Pancreas (tissue), 10 donors: ENCODE measurements around the gene RAB33A. TPM values are rescaled to one million over a fixed set of nuclear protein-coding genes. Genes with fewer than 3 reads are reported as not detected.

Source experiments
- ATAC-seq, 4 donors: fragments of 200-7000 bp; cut with Tn5 transposase; one replicate each; pipeline versions ENCODE4 v1.8.0 to v1.9.1; 2020; ENCODE audit warnings: mild to moderate bottlenecking in 4 of 4, moderate library complexity in 4 of 4
- DNase-seq, 6 donors: peaks; one replicate each; pipeline ENCODE4 v3.0.0-alpha.2; 2020
- FAIRE-seq: peaks from 2 replicates; lab custom pipeline; 2012; peaks lifted over from hg19 to GRCh38; lab: Jason Lieb, UNC
- H3K27ac ChIP-seq, 4 donors: fragments of 200-600 bp; sonication (generic); 1 replicate in 3 of 4; 2 replicates in 1 of 4; pipeline versions ENCODE4 v1.5.0 to v1.8.0; 2020
- H3K27me3 ChIP-seq, 4 donors: fragments of 200-600 bp; one replicate each; pipeline ENCODE4 v1.8.0; 2021
- H3K36me3 ChIP-seq, 3 donors: fragments of 200-600 bp; sonication (generic) in 1 of 3; one replicate each; pipeline versions ENCODE4 v1.5.0 to v1.8.0; 2020 to 2021
- H3K4me1 ChIP-seq, 3 donors: fragments of 200-600 bp; one replicate each; pipeline ENCODE4 v1.8.0; 2021
- H3K4me3 ChIP-seq, 4 donors: fragments of 200-600 bp; sonication (generic) in 2 of 4; one replicate each; pipeline versions ENCODE4 v1.5.0 to v1.8.0; 2020 to 2021
- H3K9me3 ChIP-seq, 4 donors: fragments of 200-600 bp; one replicate each; pipeline ENCODE4 v1.8.0; 2021
- CTCF ChIP-seq, 4 donors: fragments of 200-600 bp; sonication (generic) in 3 of 4; IDR thresholded peaks; one replicate each; pipeline versions ENCODE4 v1.5.0 to v1.8.0; 2021; ENCODE audit warnings: antibody characterized with exemption in 4 of 4
- WGBS, 2 donors: extraction: QIAGEN DNeasy Blood & Tissue Kit; methylation state at CpG; one replicate each; pipeline ENCODE4 v1.1.7; 2013; 5-methylcytosine and 5-hydroxymethylcytosine counted together
- intact Hi-C, 3 donors: fragments of 100-400 bp; cut with DNase I; formaldehyde crosslinking; loops; one replicate each; pipeline versions ENCODE4 v1.11.1 to v1.14.2; 2022
- polyA plus RNA-seq, 2 donors: library from polyadenylated mRNA; stranded (reverse); fragments of 200-250 nt; gene quantifications; one replicate each; pipeline ENCODE4 v1.2.3, GENCODE V29; 2013
- total RNA-seq, 6 donors: library from RNA; stranded (reverse); fragmentation: NEBNext Ultra II Directional in 4 of 6; extraction: Animal tissue kit (Norgen Biotek cat#: 25700) in 4 of 6; gene quantifications; one replicate each; pipeline versions ENCODE4 v1.2.1 to v1.2.4, GENCODE V29; 2021 to 2023
- donor health status: healthy with polysubstance abuse.
- donor health status: DM: no; HTN: no; CAD: no; lungs with moderate emphysema.
- donor health status: DM: no; HTN: no; CAD: no.
- donor health status: control.
- donor health status: control.
- donor health status: Bipolar disorder and iron deficiency.
- donor health status: DM: yes; HTN: yes; CAD: no.
- donor health status: DM: no; HTN: no; CAD: no.
- donor health status: DM: no; HTN: no; CAD: no.
- donor health status: DM: yes; HTN: yes; CAD: no.

The RAB33A gene
- total and polyA plus RNA-seq, 8 donors, result 0.17 to 0.38 (median 0.23) TPM; not detected in 5

GRCh38 chrX:130167040-130167439 is 4.7 kb upstream of the RAB33A start:
- no peaks in the 10 kb centered on the region for H3K36me3 ChIP-seq
- no peak overlapping the region for H3K27ac ChIP-seq
- ATAC-seq (no peak), FAIRE-seq (no peak), DNase-seq (no peak)
- H3K27me3 ChIP-seq, result peaks cover 0 to 6% (median 3%) of the 10 kb centered on the region in 4 donors
- 27 to 38% methylated on average over 4 of the region's 4 CpGs for WGBS, 2 donors
- H3K9me3 ChIP-seq, result no peaks in the 10 kb centered on the region
- no peak for TF ChIP-seq CTCF (IDR thresholded peaks at IDR 0.05)
- intact Hi-C loops, result no loop called here
- peaks cover 0 to 4% (median 0%) of the 10 kb centered on the region in 3 donors for H3K4me1 ChIP-seq
- H3K4me3 ChIP-seq, result peak overlapping the region in 1 of 4 donors; percentile 57

GRCh38 chrX:130170752-130171445 is 863 bp upstream of the RAB33A start:
- no peaks in the 10 kb centered on the region for H3K36me3 ChIP-seq
- no peak for FAIRE-seq
- ATAC-seq, result peak; percentile 8 to 60 (median 39)

GRCh38 chrX:130172127-130172845 is 524 bp downstream of the RAB33A start:
- no peaks in the 10 kb centered on the region for H3K4me1 ChIP-seq
- DNase-seq (peak in 1 of 6 donors; percentile 58), ATAC-seq (no peak), FAIRE-seq (no peak)
- WGBS, 2 donors, result 16 to 44% methylated on average over 34 of the region's 34 CpGs
- peak overlapping the region in 2 of 4 donors; percentile 20 to 30 for H3K4me3 ChIP-seq
- intact Hi-C loops, result no loop called here
- H3K36me3 ChIP-seq, result no peaks in the 10 kb centered on the region
- peaks cover 0 to 9% (median 3%) of the 10 kb centered on the region in 4 donors for H3K27me3 ChIP-seq
- TF ChIP-seq CTCF (IDR thresholded peaks at IDR 0.05), result no peak
- no peak overlapping the region for H3K27ac ChIP-seq
- H3K9me3 ChIP-seq, result no peaks in the 10 kb centered on the region

More at GRCh38 chrX:130170752-130171445, 863 bp upstream of the RAB33A start:
- no peaks in the 10 kb centered on the region for H3K9me3 ChIP-seq
- H3K4me3 ChIP-seq, result peak overlapping the region in 2 of 4 donors; percentile 20 to 30
- peak in 1 of 6 donors; percentile 53 for DNase-seq
- H3K27ac ChIP-seq, result no peak overlapping the region
- H3K27me3 ChIP-seq, result peaks cover 0 to 9% (median 3%) of the 10 kb centered on the region in 4 donors
- H3K4me1 ChIP-seq, result no peaks in the 10 kb centered on the region
- WGBS, 2 donors, result 8 to 31% methylated on average over 27 to 35 of the region's 36 CpGs
- intact Hi-C loops, result no loop called here
- no peak for TF ChIP-seq CTCF (IDR thresholded peaks at IDR 0.05)

GRCh38 chrX:130173190-130173895 is 1.6 kb downstream of the RAB33A start:
- H3K36me3 ChIP-seq, result no peaks in the 10 kb centered on the region
- 58 to 67% methylated on average over 7 of the region's 7 CpGs for WGBS, 2 donors
- TF ChIP-seq CTCF (IDR thresholded peaks at IDR 0.05), result no peak
- peak in 3 of 4 donors; percentile 11 to 55 (median 17) for ATAC-seq
- no peaks in the 10 kb centered on the region for H3K4me1 ChIP-seq
- FAIRE-seq, result no peak
- peak overlapping the region in 2 of 4 donors; percentile 18 to 25 for H3K27ac ChIP-seq
- no peaks in the 10 kb centered on the region for H3K9me3 ChIP-seq
- no peak for DNase-seq
- intact Hi-C loops, result no loop called here
- no peak overlapping the region for H3K4me3 ChIP-seq
- peaks cover 0 to 9% (median 3%) of the 10 kb centered on the region in 4 donors for H3K27me3 ChIP-seq
